ENCODE data around the gene IL25. TPM values are rescaled to one million over a fixed set of nuclear protein-coding genes. Genes with fewer than 3 reads are reported as not detected.
"Not testable (repeated sequence)": the region's sequence is repeated elsewhere in the genome, so short reads cannot be mapped to it uniquely, and the experiment has no call there.

Gene IL25
- total and polyA plus RNA-seq, 7 experiments from 2014 or later = not detected

DNA sequence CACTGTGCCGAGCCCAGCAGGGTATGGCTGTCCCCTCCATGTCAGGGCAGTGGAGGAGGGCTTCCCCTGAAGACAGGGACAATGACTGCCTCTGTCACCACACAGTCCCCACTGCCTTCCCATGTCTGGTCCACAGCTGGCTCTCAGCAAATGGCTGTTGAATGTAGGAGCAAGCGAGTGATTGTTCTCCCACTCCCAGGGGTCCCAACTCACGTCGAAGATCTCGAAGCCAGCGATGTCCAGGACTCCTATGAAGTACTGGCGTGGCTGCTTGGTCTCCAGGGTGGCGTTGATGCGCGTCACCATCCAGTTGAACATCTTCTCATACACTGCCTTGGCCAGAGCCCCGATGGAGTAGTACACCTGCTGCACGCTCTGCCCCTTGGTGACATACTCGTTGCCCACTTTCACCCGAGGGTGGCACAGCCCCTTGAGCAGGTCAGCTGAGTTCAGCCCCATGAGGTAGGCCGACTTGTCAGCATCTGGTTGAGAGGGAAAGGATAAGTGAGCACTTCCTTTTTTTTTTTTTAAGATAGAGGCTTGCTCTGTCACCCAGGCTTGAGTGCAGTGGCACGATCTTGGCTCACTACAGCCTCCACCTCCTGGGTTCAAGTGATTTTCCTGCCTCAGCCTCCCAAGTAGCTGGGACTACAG, 28.0 kb downstream of the IL25 start:
- H3K27me3 ChIP-seq (ENCODE audit: control insufficient read depth in 2 of 2, insufficient read depth in 2 of 2, low read length in 2 of 2); H3K36me3 Mint-ChIP-seq; H3K4me3 ChIP-seq (ENCODE audit: low read length); H3K27ac ChIP-seq (ENCODE audit: low read depth, low read length); H3K36me3 ChIP-seq (ENCODE audit: control insufficient read depth in 2 of 3, insufficient read depth in 3 of 3, low read length in 3 of 3); H3K9me3 ChIP-seq (ENCODE audit: control insufficient read depth in 2 of 3, low read length in 3 of 3); H3K27ac Mint-ChIP-seq; H3K9me3 Mint-ChIP-seq; H3K4me1 Mint-ChIP-seq; POLR2A ChIA-PET; H3K4me3 Mint-ChIP-seq; CTCF ChIA-PET; intact Hi-C loops (cut with micrococcal nuclease); H3K4me1 ChIP-seq (ENCODE audit: control insufficient read depth in 2 of 2, insufficient read depth in 2 of 2, low read length in 2 of 2); ATAC-seq; DNase-seq: not testable (repeated sequence)
- peaks cover 0 to 15% (median 5%) of the 10 kb centered on the region in 5 donors for H3K27me3 Mint-ChIP-seq

- H3K4me3 Mint-ChIP-seq = no peak overlapping the region
- no peak overlapping the region for H3K4me3 ChIP-seq (ENCODE audit: low read length)
- H3K9me3 ChIP-seq (ENCODE audit: control insufficient read depth in 2 of 3, low read length in 3 of 3) = no peaks in the 10 kb centered on the region
- ChIA-PET POLR2A (no interaction called here), CTCF (no interaction called here)
- intact Hi-C loops (cut with micrococcal nuclease) = no loop called here
- H3K36me3 Mint-ChIP-seq = no peaks in the 10 kb centered on the region
- no peaks in the 10 kb centered on the region for H3K4me1 ChIP-seq (ENCODE audit: control insufficient read depth in 2 of 2, insufficient read depth in 2 of 2, low read length in 2 of 2)
- no peaks in the 10 kb centered on the region for H3K36me3 ChIP-seq (ENCODE audit: control insufficient read depth in 2 of 3, insufficient read depth in 3 of 3, low read length in 3 of 3)
- H3K9me3 Mint-ChIP-seq = no peaks in the 10 kb centered on the region
- H3K27ac Mint-ChIP-seq = no peak overlapping the region
- H3K4me1 Mint-ChIP-seq = peaks cover 0 to 6% (median 0%) of the 10 kb centered on the region in 7 donors
- no peak overlapping the region for H3K27ac ChIP-seq (ENCODE audit: low read depth, low read length)
- no peaks in the 10 kb centered on the region for H3K27me3 ChIP-seq (ENCODE audit: control insufficient read depth in 2 of 2, insufficient read depth in 2 of 2, low read length in 2 of 2)
- peaks cover 0 to 15% (median 5%) of the 10 kb centered on the region in 5 donors for H3K27me3 Mint-ChIP-seq
- no peak for DNase-seq
- ATAC-seq = no peak
Measured at GRCh38 chr14:23401291-23401690, 28.7 kb downstream of the IL25 start.

GRCh38 chr14:23402296-23403138, 29.9 kb downstream of the IL25 start:
- Histone ChIP-seq H3K27me3 (ENCODE audit: control insufficient read depth in 2 of 2, insufficient read depth in 2 of 2, low read length in 2 of 2) (no peaks in the 10 kb centered on the region), H3K4me3 (ENCODE audit: low read length) (no peak overlapping the region), H3K4me1 (ENCODE audit: control insufficient read depth in 2 of 2, insufficient read depth in 2 of 2, low read length in 2 of 2) (no peaks in the 10 kb centered on the region), H3K9me3 (ENCODE audit: control insufficient read depth in 2 of 3, low read length in 3 of 3) (no peaks in the 10 kb centered on the region), H3K27ac (ENCODE audit: low read depth, low read length) (no peak overlapping the region), H3K36me3 (ENCODE audit: control insufficient read depth in 2 of 3, insufficient read depth in 3 of 3, low read length in 3 of 3) (no peaks in the 10 kb centered on the region)
- intact Hi-C loops (cut with micrococcal nuclease) = no loop called here
- Mint-ChIP-seq H3K9me3 (no peaks in the 10 kb centered on the region), H3K27ac (no peak overlapping the region), H3K36me3 (no peaks in the 10 kb centered on the region), H3K27me3 (peaks cover 0 to 15% (median 5%) of the 10 kb centered on the region in 5 donors), H3K4me3 (no peak overlapping the region), H3K4me1 (peaks cover 0 to 6% (median 0%) of the 10 kb centered on the region in 7 donors)
- ATAC-seq (no peak), DNase-seq (no peak)
- ChIA-PET POLR2A (no interaction called here), CTCF (no interaction called here)

DNA sequence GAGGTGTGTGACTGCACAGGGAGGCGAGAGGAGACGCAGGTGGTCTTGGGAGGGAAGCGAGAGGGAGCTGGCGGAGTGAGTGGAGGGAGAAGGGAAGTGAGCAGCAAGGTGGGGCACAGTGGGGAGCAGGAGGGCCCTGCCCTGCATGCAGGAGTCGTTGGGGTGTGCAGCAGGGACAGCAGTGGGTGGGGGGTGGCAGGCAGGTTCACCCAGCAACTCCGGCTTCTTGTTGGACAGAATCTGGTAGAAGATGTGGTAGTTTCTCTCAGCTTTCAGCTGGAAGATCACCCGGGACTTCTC, 30.5 kb downstream of the IL25 start:
- H3K36me3 ChIP-seq (ENCODE audit: control insufficient read depth in 2 of 3, insufficient read depth in 3 of 3, low read length in 3 of 3) = no peaks in the 10 kb centered on the region
- no peaks in the 10 kb centered on the region for H3K36me3 Mint-ChIP-seq
- no peaks in the 10 kb centered on the region for H3K9me3 Mint-ChIP-seq
- H3K27ac Mint-ChIP-seq = no peak overlapping the region
- no peak for DNase-seq
- ATAC-seq = no peak
- H3K4me3 ChIP-seq (ENCODE audit: low read length) = no peak overlapping the region
- ChIA-PET POLR2A (no interaction called here), CTCF (no interaction called here)
- intact Hi-C loops (cut with micrococcal nuclease) = no loop called here
- no peaks in the 10 kb centered on the region for H3K27me3 ChIP-seq (ENCODE audit: control insufficient read depth in 2 of 2, insufficient read depth in 2 of 2, low read length in 2 of 2)
- no peak overlapping the region for H3K4me3 Mint-ChIP-seq
- H3K9me3 ChIP-seq (ENCODE audit: control insufficient read depth in 2 of 3, low read length in 3 of 3) = no peaks in the 10 kb centered on the region
- peaks cover 0 to 6% (median 0%) of the 10 kb centered on the region in 7 donors for H3K4me1 Mint-ChIP-seq
- H3K27ac ChIP-seq (ENCODE audit: low read depth, low read length) = no peak overlapping the region
- no peaks in the 10 kb centered on the region for H3K4me1 ChIP-seq (ENCODE audit: control insufficient read depth in 2 of 2, insufficient read depth in 2 of 2, low read length in 2 of 2)
- peaks cover 0 to 18% (median 10%) of the 10 kb centered on the region in 5 donors for H3K27me3 Mint-ChIP-seq

GRCh38 chr14:23403908-23404307, 31.3 kb downstream of the IL25 start:
- no peaks in the 10 kb centered on the region for H3K9me3 Mint-ChIP-seq
- POLR2A ChIA-PET = no interaction called here
- no peak overlapping the region for H3K27ac Mint-ChIP-seq

DNA sequence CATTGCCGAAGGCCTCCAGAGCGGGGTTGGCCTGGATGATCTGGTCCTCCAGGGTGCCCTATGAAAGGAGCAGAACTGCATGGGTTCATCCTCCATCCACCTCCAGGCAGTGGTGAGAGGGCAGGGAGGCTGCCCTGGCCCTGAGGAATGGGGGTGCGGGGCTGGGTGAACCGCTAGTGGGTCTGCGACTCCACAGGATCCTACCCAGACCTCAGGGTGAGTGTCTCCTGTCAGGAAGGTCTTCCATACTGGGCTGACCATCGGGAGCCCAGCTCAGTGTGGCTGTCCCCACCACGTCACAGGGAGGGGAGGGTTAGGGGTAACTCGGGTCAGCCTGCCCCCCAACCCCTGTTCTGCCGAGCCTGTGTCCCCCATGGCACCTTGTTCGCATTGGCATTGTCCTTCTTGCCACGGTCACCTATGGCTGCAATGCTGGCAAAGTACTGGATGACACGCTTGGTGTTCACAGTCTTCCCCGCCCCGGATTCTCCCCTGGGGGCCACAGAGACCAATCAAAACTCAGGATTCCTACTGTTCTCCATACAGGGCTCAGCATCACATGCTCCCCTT, 31.8 kb downstream of the IL25 start:
- H3K9me3 ChIP-seq (ENCODE audit: control insufficient read depth in 2 of 3, low read length in 3 of 3) = no peaks in the 10 kb centered on the region
- Mint-ChIP-seq H3K4me1 (peaks cover 0 to 4% (median 0%) of the 10 kb centered on the region in 7 donors), H3K36me3 (no peaks in the 10 kb centered on the region), H3K4me3 (no peak overlapping the region), H3K9me3 (no peaks in the 10 kb centered on the region), H3K27me3 (peaks cover 0 to 18% (median 5%) of the 10 kb centered on the region in 5 donors), H3K27ac (no peak overlapping the region)
- no peak for DNase-seq
- no peak overlapping the region for H3K27ac ChIP-seq (ENCODE audit: low read depth, low read length)
- intact Hi-C loops (cut with micrococcal nuclease) = no loop called here
- POLR2A ChIA-PET = no interaction called here
- CTCF ChIA-PET = no interaction called here
- ATAC-seq = no peak
- H3K4me3 ChIP-seq (ENCODE audit: low read length) = no peak overlapping the region
- H3K36me3 ChIP-seq (ENCODE audit: control insufficient read depth in 2 of 3, insufficient read depth in 3 of 3, low read length in 3 of 3) = no peaks in the 10 kb centered on the region
- H3K27me3 ChIP-seq (ENCODE audit: control insufficient read depth in 2 of 2, insufficient read depth in 2 of 2, low read length in 2 of 2) = no peaks in the 10 kb centered on the region
- no peaks in the 10 kb centered on the region for H3K4me1 ChIP-seq (ENCODE audit: control insufficient read depth in 2 of 2, insufficient read depth in 2 of 2, low read length in 2 of 2)

More at GRCh38 chr14:23403908-23404307, 31.3 kb downstream of the IL25 start:
- DNase-seq (no peak), ATAC-seq (no peak)
- H3K4me3 Mint-ChIP-seq = no peak overlapping the region
- no peak overlapping the region for H3K4me3 ChIP-seq (ENCODE audit: low read length)
- CTCF ChIA-PET = no interaction called here
- H3K27me3 Mint-ChIP-seq = peaks cover 0 to 18% (median 5%) of the 10 kb centered on the region in 5 donors
- no peaks in the 10 kb centered on the region for H3K36me3 Mint-ChIP-seq
- H3K27me3 ChIP-seq (ENCODE audit: control insufficient read depth in 2 of 2, insufficient read depth in 2 of 2, low read length in 2 of 2) = no peaks in the 10 kb centered on the region
- intact Hi-C loops (cut with micrococcal nuclease) = no loop called here
- peaks cover 0 to 4% (median 0%) of the 10 kb centered on the region in 7 donors for H3K4me1 Mint-ChIP-seq
- no peaks in the 10 kb centered on the region for H3K4me1 ChIP-seq (ENCODE audit: control insufficient read depth in 2 of 2, insufficient read depth in 2 of 2, low read length in 2 of 2)
- H3K27ac ChIP-seq (ENCODE audit: low read depth, low read length) = no peak overlapping the region
- H3K36me3 ChIP-seq (ENCODE audit: control insufficient read depth in 2 of 3, insufficient read depth in 3 of 3, low read length in 3 of 3) = no peaks in the 10 kb centered on the region
- H3K9me3 ChIP-seq (ENCODE audit: control insufficient read depth in 2 of 3, low read length in 3 of 3) = no peaks in the 10 kb centered on the region

Measured in naive thymus-derived CD4-positive, alpha-beta T cell (primary cell).